Measurements from ENCODE around the gene USP40.

DNA sequence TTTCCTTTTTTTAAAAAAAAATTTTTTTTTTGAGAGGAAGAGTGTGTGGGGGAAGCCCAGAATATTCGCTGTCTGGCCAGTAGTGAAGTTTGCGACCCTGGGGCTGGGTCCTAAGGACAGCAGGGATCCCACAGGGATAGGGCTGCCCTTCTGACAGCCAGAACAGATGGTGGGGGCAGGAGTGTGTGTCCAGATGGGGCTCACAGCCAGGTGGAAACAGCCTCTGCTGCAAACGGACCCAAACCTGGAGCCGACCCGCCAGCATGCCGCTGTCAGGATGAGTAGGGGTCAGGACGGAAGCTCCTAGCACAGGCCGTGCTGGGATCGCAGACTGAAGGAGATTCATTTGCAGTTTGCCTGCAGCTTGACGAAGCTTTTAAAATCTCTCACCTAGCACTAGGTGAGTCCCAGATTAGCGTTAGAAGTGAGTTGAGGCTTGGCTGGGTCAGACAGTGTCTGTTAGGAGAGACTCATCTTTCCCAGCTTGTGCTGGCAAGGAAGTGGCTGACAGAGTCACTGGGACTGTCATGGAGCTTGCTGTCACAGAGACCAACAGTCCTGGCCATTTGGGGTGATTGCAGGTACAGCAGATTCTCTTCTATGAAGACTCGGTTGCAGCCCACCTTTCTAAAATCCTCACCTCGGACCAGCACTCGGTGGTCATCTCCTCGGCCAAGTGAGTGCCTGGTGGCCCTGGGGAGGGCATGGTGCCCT lies 118.9 kb downstream of the USP40 start:
- TF ChIP-seq NFRKB (IDR thresholded peaks at IDR 0.05) (no peak), BHLHE40 (IDR thresholded peaks at IDR 0.05; ENCODE audit: borderline replicate concordance) (no peak), ZNF384 (IDR thresholded peaks at IDR 0.05) (no peak), FOXM1 (IDR thresholded peaks at IDR 0.05; ENCODE audit: borderline replicate concordance) (no peak)

All from HEK293T (cell line).